H1 (cell line): ENCODE data around the gene TMEM254. TPM values are rescaled to one million over a fixed set of nuclear protein-coding genes. Genes with fewer than 3 reads are reported as not detected.

ENCODE experiments used
- CTCF ChIA-PET: fragments of 300-600 bp; sonication (Branson Sonifier 250); formaldehyde crosslinking; loops from one replicate; lab custom pipeline; 2021; ENCODE audit not compliant: partially characterized antibody; lab: Charles Lee
- POLR2A ChIA-PET: fragments of 300-600 bp; sonication (Branson Sonifier 250); formaldehyde crosslinking; loops from one replicate; lab custom pipeline; 2021; ENCODE audit warnings: inconsistent platforms; ENCODE audit not compliant: partially characterized antibody; lab: Charles Lee
- DNase-seq, 2 experiments: peaks; one replicate each; pipeline versions ENCODE4 v3.0.0 to v3.0.0-alpha.2; 2010 to 2022; ENCODE audit warnings: low spot score in 2 of 2, low read depth in 1 of 2, mixed read lengths in 1 of 2
- FAIRE-seq: peaks from 2 replicates; lab custom pipeline; 2011; peaks lifted over from hg19 to GRCh38; lab: Jason Lieb, UNC
- H2AFZ ChIP-seq: 2 replicates; pipeline ENCODE4 v1.8.1; 2012; ENCODE audit warnings: low read length, inconsistent platforms
- H2AK5ac ChIP-seq: 2 replicates; pipeline ENCODE4 v1.6.1; 2013; ENCODE audit warnings: low read depth, low read length
- H2BK120ac ChIP-seq: replicated peaks from 2 replicates; pipeline ENCODE3; 2013; ENCODE audit warnings: low read depth, low read length, inconsistent platforms
- H2BK12ac ChIP-seq: 2 replicates; pipeline ENCODE4 v1.6.1; 2013; ENCODE audit warnings: low read depth, low read length
- H2BK15ac ChIP-seq: 2 replicates; pipeline ENCODE4 v1.6.1; 2013; ENCODE audit warnings: low read length
- H2BK20ac ChIP-seq: 2 replicates; pipeline ENCODE4 v1.6.1; 2013; ENCODE audit warnings: low read length
- H2BK5ac ChIP-seq: 2 replicates; pipeline ENCODE4 v1.6.1; 2013; ENCODE audit warnings: low read depth, low read length
- H3K14ac ChIP-seq: 2 replicates; pipeline ENCODE4 v1.6.1; 2013; ENCODE audit warnings: inconsistent platforms; ENCODE audit not compliant: insufficient read length
- H3K18ac ChIP-seq: 2 replicates; pipeline ENCODE4 v1.6.1; 2013; ENCODE audit warnings: low read length; ENCODE audit errors: extremely low read depth
- H3K23ac ChIP-seq: 2 replicates; pipeline ENCODE4 v1.6.1; 2013; ENCODE audit warnings: inconsistent platforms; ENCODE audit not compliant: insufficient read length
- H3K23me2 ChIP-seq: 2 replicates; pipeline ENCODE4 v1.6.1; 2013; ENCODE audit warnings: low read depth, low read length
- H3K27ac ChIP-seq: 2 replicates; pipeline ENCODE4 v1.6.1; 2011; ENCODE audit warnings: low read depth, low read length, inconsistent platforms
- H3K27me3 ChIP-seq, 4 experiments: replicated peaks in 1 of 4; 1 replicate in 1 of 4; 2 replicates in 3 of 4; pipeline versions ENCODE4 v1.6.1 to v1.8.1; 2011 to 2013; ENCODE audit warnings: low read length in 3 of 4, mild to moderate bottlenecking in 3 of 4, inconsistent platforms in 2 of 4, mixed read lengths in 2 of 4, moderate library complexity in 1 of 4; ENCODE audit not compliant: control insufficient read depth in 3 of 4, insufficient read depth in 3 of 4; ENCODE audit errors: extremely low read depth in 1 of 4
- H3K36me3 ChIP-seq, 4 experiments: 2 replicates each; pipeline versions ENCODE4 v1.6.1 to v1.8.1; 2011 to 2013; ENCODE audit warnings: mild to moderate bottlenecking in 4 of 4, low read length in 3 of 4, moderate library complexity in 2 of 4, control low read depth in 1 of 4, inconsistent platforms in 1 of 4; ENCODE audit not compliant: insufficient read depth in 4 of 4, control insufficient read depth in 2 of 4
- H3K4ac ChIP-seq: replicated peaks from 2 replicates; pipeline ENCODE3; 2013; ENCODE audit warnings: low read length, low read depth, mixed read lengths, inconsistent platforms; ENCODE audit not compliant: insufficient read length
- H3K4me1 ChIP-seq, 4 experiments: replicated peaks in 1 of 4; 1 replicate in 1 of 4; 2 replicates in 3 of 4; pipeline versions ENCODE4 v1.6.1 to v1.8.1; 2011 to 2013; ENCODE audit warnings: low read length in 3 of 4, inconsistent platforms in 2 of 4, mixed read lengths in 1 of 4; ENCODE audit not compliant: insufficient read depth in 4 of 4, control insufficient read depth in 3 of 4
- H3K4me2 ChIP-seq, 2 experiments: 2 replicates each; pipeline versions ENCODE4 v1.6.1 to v1.8.1; 2011 to 2013; ENCODE audit warnings: low read depth in 2 of 2, low read length in 2 of 2, control low read depth in 1 of 2, inconsistent platforms in 1 of 2, mild to moderate bottlenecking in 1 of 2; ENCODE audit not compliant: insufficient read depth in 1 of 2
- H3K4me3 ChIP-seq, 4 experiments: fragments of 200-600, 300-600 bp in 1 of 4; sonication (generic), shearing (Covaris generic), sonication (Bioruptor Twin) in 1 of 4; 2 replicates each; pipeline versions ENCODE4 v1.5.1 to v1.8.1; 2011 to 2016; ENCODE audit warnings: low read length in 4 of 4, low read depth in 3 of 4, control low read depth in 2 of 4, inconsistent platforms in 2 of 4, mild to moderate bottlenecking in 2 of 4, mixed read lengths in 1 of 4, moderate library complexity in 1 of 4; ENCODE audit not compliant: insufficient read depth in 2 of 4; ENCODE audit errors: extremely low read depth in 1 of 4
- H3K56ac ChIP-seq: replicated peaks from 2 replicates; pipeline ENCODE3; 2013; ENCODE audit warnings: low read depth, mild to moderate bottlenecking, mixed read lengths, low read length, inconsistent platforms; ENCODE audit not compliant: insufficient read length
- H3K79me1 ChIP-seq: 2 replicates; pipeline ENCODE4 v1.6.1; 2013; ENCODE audit warnings: low read depth, low read length, control low read depth
- H3K79me2 ChIP-seq, 2 experiments: 2 replicates each; pipeline versions ENCODE4 v1.6.1 to v1.8.1; 2012 to 2013; ENCODE audit warnings: low read length in 2 of 2, mild to moderate bottlenecking in 2 of 2, inconsistent platforms in 1 of 2; ENCODE audit not compliant: insufficient read depth in 2 of 2, control insufficient read depth in 1 of 2
- H3K9ac ChIP-seq, 4 experiments: replicated peaks in 1 of 4; 1 replicate in 1 of 4; 2 replicates in 3 of 4; pipeline versions ENCODE4 v1.6.1 to v1.8.1; 2011 to 2013; ENCODE audit warnings: low read depth in 3 of 4, low read length in 3 of 4, control low read depth in 2 of 4, mild to moderate bottlenecking in 2 of 4, moderate library complexity in 2 of 4, inconsistent platforms in 1 of 4; ENCODE audit errors: extremely low read depth in 1 of 4
- H3K9me3 ChIP-seq, 2 experiments: 2 replicates each; pipeline versions ENCODE4 v1.6.1 to v1.8.1; 2012 to 2013; ENCODE audit warnings: mild to moderate bottlenecking in 2 of 2, moderate library complexity in 2 of 2, control low read depth in 1 of 2, inconsistent platforms in 1 of 2, low read depth in 1 of 2, low read length in 1 of 2, mixed read lengths in 1 of 2; ENCODE audit not compliant: insufficient read depth in 2 of 2
- H4K20me1 ChIP-seq, 2 experiments: replicated peaks in 1 of 2; 2 replicates each; pipeline versions ENCODE3 to v1.8.1; 2011 to 2013; ENCODE audit warnings: inconsistent platforms in 2 of 2, low read length in 2 of 2, mild to moderate bottlenecking in 1 of 2; ENCODE audit not compliant: insufficient read depth in 2 of 2, control insufficient read depth in 1 of 2
- H4K5ac ChIP-seq: 2 replicates; pipeline ENCODE4 v1.6.1; 2013; ENCODE audit warnings: low read length, low read depth, mixed read lengths, inconsistent platforms; ENCODE audit not compliant: insufficient read length
- H4K8ac ChIP-seq: 2 replicates; pipeline ENCODE4 v1.8.0; 2013; ENCODE audit warnings: mild to moderate bottlenecking, moderate library complexity, low read length, inconsistent platforms; ENCODE audit not compliant: insufficient read depth; ENCODE audit errors: extremely low read depth
- H4K91ac ChIP-seq: replicated peaks from 2 replicates; pipeline ENCODE3; 2013; ENCODE audit warnings: low read length, mixed read lengths, inconsistent platforms; ENCODE audit not compliant: insufficient read length
- SIX5 ChIP-seq: IDR thresholded peaks from 2 replicates; pipeline ENCODE4 v1.6.1; 2011; ENCODE audit warnings: mild to moderate bottlenecking, low read depth, low read length
- SUZ12 ChIP-seq: fragments of 200-600 bp; sonication (generic); IDR thresholded peaks from 2 replicates; pipeline ENCODE4 v1.6.1; 2012; ENCODE audit warnings: mild to moderate bottlenecking, inconsistent platforms, low read length, moderate library complexity, mixed read lengths
- WGBS, 2 experiments: shearing (Covaris generic) in 1 of 2; methylation state at CpG; one replicate each; pipeline versions ENCODE4 v1.1.6 to v1.1.7; 2013 to 2015; ENCODE audit warnings: low lambda C conversion rate in 2 of 2, mixed read lengths in 2 of 2, inconsistent platforms in 1 of 2, low coverage in 1 of 2, missing lambda C conversion rate in 1 of 2; ENCODE audit not compliant: insufficient replicate concordance in 2 of 2, insufficient coverage in 1 of 2, insufficient read length in 1 of 2; ENCODE audit errors: extremely low coverage in 1 of 2, missing lambda C conversion rate in 1 of 2; 5-methylcytosine and 5-hydroxymethylcytosine counted together
- polyA plus RNA-seq, 7 experiments: library from polyadenylated mRNA; depleted of rRNA in 3 of 7; stranded (reverse) in 5 of 7; unstranded in 2 of 7; fragments of >200 nt in 5 of 7; fragments of 200-250 nt in 2 of 7; gene quantifications; 1 replicate in 5 of 7; 2 replicates in 1 of 7; 4 replicates in 1 of 7; pipeline versions ENCODE4 v1.2.1 to v1.2.3, GENCODE V29; 2011 to 2013; ENCODE audit warnings: missing spikeins in 2 of 7, mixed read lengths in 2 of 7
- total RNA-seq: library from RNA; stranded (reverse); fragmentation: NEBNext Ultra II Directional; extraction: Animal tissue kit (Norgen Biotek cat#: 25700); gene quantifications from 2 replicates; pipeline ENCODE4 v1.2.1, GENCODE V29; 2021

TMEM254 gene
- total and polyA plus RNA-seq, 2 of the 8 experiments (the other 6 are each of a cell fraction or from before 2014, with no cell fraction given) = 26.9 to 61.2 TPM

GRCh38 chr10:80137920-80138319 lies 59.5 kb downstream of the TMEM254 start:
- Histone ChIP-seq H2BK5ac (no peak overlapping the region), H4K91ac (no peak overlapping the region), H3K18ac (no peak overlapping the region), H3K36me3 (no peaks in the 10 kb centered on the region), H3K23me2 (no peaks in the 10 kb centered on the region), H2AK5ac (no peak overlapping the region), H3K27ac (no peak overlapping the region), H3K9me3 (no peaks in the 10 kb centered on the region), H3K4ac (no peak overlapping the region), H2BK12ac (no peak overlapping the region), H2BK15ac (no peak overlapping the region), H3K4me1 (peaks cover 0 to 11% (median 4%) of the 10 kb centered on the region in 4 experiments; a peak in 5 of 7 replicates), H4K8ac (no peak overlapping the region), H3K79me2 (no peaks in the 10 kb centered on the region), H2BK120ac (no peak overlapping the region), H4K5ac (no peak overlapping the region), H4K20me1 (no peaks in the 10 kb centered on the region), H2AFZ (no peak overlapping the region), H3K56ac (no peak overlapping the region), H2BK20ac (no peak overlapping the region), H3K27me3 (peaks cover 0 to 8% (median 6%) of the 10 kb centered on the region in 4 experiments; a peak in 4 of 7 replicates), H3K14ac (no peak overlapping the region), H3K4me3 (no peak overlapping the region), H3K79me1 (no peaks in the 10 kb centered on the region), H3K4me2 (no peak overlapping the region), H3K23ac (no peak overlapping the region), H3K9ac (no peak overlapping the region)
- WGBS, 2 experiments = 83% methylated on average over 4 of the region's 4 CpGs; no CpG with 5 or more reads in 1 of the 2 experiments
- ChIA-PET POLR2A (no interaction called here), CTCF (interaction anchor here (0.7 to 1.9 kb wide), 8 partner anchors 12 to 85 kb away, joined by 3 to 9 read pairs (median 4); no protein-coding TSS in a partner anchor)
- TF ChIP-seq SUZ12 (no peak), SIX5 (no peak)
- FAIRE-seq = no peak
- DNase-seq = no peak
